ENCODE measurements around the gene PICALM.

DNA sequence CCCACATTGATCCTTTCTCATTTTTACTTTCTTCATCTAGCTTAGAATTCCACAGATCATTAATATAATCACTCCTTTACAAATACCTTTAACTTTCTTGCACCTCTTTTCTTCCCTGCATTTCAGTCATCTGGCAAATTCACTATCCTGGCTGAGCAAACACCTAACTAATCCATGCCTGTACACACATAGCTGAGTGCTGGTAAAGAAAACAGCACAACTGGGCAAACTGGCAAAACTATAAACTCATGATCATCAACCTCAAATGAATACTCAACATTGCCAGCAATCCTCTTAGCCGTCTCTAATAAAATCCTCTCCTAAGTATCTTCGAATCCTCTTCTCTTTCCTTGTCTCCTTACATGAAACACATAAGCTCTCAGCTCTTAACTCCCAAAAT, 52.4 kb downstream of the PICALM start:
- TF ChIP-seq, protein P1, sequence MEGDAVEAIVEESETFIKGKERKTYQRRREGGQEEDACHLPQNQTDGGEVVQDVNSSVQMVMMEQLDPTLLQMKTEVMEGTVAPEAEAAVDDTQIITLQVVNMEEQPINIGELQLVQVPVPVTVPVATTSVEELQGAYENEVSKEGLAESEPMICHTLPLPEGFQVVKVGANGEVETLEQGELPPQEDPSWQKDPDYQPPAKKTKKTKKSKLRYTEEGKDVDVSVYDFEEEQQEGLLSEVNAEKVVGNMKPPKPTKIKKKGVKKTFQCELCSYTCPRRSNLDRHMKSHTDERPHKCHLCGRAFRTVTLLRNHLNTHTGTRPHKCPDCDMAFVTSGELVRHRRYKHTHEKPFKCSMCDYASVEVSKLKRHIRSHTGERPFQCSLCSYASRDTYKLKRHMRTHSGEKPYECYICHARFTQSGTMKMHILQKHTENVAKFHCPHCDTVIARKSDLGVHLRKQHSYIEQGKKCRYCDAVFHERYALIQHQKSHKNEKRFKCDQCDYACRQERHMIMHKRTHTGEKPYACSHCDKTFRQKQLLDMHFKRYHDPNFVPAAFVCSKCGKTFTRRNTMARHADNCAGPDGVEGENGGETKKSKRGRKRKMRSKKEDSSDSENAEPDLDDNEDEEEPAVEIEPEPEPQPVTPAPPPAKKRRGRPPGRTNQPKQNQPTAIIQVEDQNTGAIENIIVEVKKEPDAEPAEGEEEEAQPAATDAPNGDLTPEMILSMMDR (IDR thresholded peaks at IDR 0.05): no peak
- TF ChIP-seq POLR2AphosphoS5 (IDR thresholded peaks at IDR 0.05) (no peak), EP300 (IDR thresholded peaks at IDR 0.05) (no peak), POLR2A (IDR thresholded peaks at IDR 0.05) (no peak)

Data from gastroesophageal sphincter (tissue), 3 donors.